Muscle layer of colon (tissue), 2 donors: ENCODE measurements around the gene ERGIC1.

Source experiments
- H3K27ac ChIP-seq: one replicate; pipeline ENCODE4 v1.7.0; 2013; ENCODE audit warnings: low read depth, mild to moderate bottlenecking, low read length, moderate library complexity
- H3K27me3 ChIP-seq, 2 donors: one replicate each; pipeline ENCODE4 v1.7.0; 2013; ENCODE audit warnings: low read length in 2 of 2, mild to moderate bottlenecking in 2 of 2; ENCODE audit not compliant: insufficient read depth in 2 of 2, control insufficient read depth in 1 of 2
- H3K36me3 ChIP-seq: one replicate; pipeline ENCODE4 v1.7.0; 2013; ENCODE audit warnings: mild to moderate bottlenecking, low read length; ENCODE audit not compliant: insufficient read depth
- H3K4me1 ChIP-seq: one replicate; pipeline ENCODE4 v1.7.0; 2013; ENCODE audit warnings: mild to moderate bottlenecking, low read length; ENCODE audit not compliant: insufficient read depth
- H3K4me3 ChIP-seq, 2 donors: one replicate each; pipeline ENCODE4 v1.7.0; 2013; ENCODE audit warnings: low read length in 2 of 2, low read depth in 1 of 2, mild to moderate bottlenecking in 1 of 2, moderate library complexity in 1 of 2
- H3K9ac ChIP-seq: one replicate; pipeline ENCODE4 v1.7.0; 2013; ENCODE audit warnings: low read length
- H3K9me3 ChIP-seq: one replicate; pipeline ENCODE4 v1.7.0; 2013; ENCODE audit warnings: mild to moderate bottlenecking, low read length
- donor health status: abdominal sarcoma.
- donor health status: Adenocarcinoma of cecum.

Gene ERGIC1

DNA sequence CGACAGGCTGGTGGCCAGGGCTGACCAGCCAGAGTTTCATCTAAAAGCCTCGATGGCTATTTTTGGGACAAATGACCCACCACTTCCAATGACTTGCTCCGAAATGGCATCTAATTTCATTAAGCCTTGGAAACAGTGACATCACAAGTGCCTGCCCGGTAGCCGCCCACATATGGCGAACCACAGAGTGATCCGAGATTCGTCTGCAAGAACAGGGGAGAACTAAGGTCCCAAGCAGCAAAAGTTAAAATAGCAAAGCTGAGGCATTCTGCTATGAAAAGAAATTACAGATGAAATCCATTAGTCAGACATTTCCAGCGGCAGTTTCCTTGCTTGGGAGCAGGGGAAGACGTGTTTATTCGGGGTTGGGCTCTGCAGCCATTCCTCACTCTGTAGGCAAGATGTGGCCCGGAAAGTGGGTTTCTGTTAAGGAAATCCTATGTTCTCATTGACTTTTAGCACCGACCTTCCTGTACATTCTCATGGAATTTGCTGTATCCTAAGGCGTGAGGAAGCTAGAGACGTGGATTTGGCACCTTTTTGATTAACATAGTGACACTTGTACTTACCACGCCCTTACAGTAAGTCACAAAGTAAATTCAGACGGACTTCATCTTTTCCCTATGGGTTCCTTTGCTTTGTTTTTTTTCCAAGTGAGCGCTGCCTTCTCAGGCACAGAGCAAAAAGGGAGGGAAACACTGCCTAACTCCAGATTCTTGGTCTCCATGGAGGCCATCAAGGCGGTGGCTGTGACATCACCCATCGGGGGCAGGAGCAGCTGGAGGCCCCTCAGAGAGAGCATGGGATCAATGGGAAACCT is 45.1 kb downstream of the ERGIC1 start:
- Histone ChIP-seq H3K4me3 (peak overlapping the region in 1 of 2 donors; percentile 3), H3K4me1 (peaks cover 15% of the 10 kb centered on the region), H3K9me3 (no peaks in the 10 kb centered on the region), H3K36me3 (no peaks in the 10 kb centered on the region), H3K9ac (no peak overlapping the region), H3K27ac (no peak overlapping the region), H3K27me3 (no peaks in the 10 kb centered on the region)

DNA sequence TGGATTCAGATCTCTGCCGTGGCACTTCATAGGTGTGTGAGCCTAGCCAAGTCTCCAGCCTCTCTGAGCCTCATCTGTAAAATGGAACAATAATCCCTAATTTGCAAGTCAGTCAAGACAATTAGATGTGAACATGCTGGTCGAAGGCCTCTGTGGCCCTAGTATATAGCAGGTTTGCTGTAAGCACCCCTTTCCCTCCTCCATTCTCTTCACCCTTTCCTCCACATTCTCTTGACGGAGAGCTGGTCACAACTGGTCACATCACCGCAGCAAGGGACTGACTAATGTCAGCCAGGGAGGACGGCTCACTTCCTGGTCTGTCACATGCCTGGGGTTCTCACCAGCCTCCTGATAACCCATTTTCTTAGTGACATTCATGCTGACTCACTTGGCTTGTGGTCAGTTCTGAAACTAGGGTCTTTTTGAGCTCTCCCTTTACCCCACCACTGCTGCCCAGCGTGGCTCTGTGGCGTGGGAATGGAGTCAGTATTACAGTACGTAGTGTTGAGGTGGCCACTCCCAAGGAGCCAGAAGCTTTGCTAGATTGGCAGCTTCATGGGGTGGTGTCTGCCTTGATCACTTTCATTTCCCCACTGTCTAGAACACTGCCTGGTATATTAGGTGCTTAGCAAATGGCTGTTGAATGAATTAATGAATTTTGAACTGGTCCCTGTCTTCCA is 47.8 kb downstream of the ERGIC1 start:
- no peak overlapping the region for H3K4me3 ChIP-seq
- H3K27ac ChIP-seq = no peak overlapping the region
- no peaks in the 10 kb centered on the region for H3K36me3 ChIP-seq
- H3K9me3 ChIP-seq = no peaks in the 10 kb centered on the region
- no peaks in the 10 kb centered on the region for H3K27me3 ChIP-seq
- peaks cover 11% of the 10 kb centered on the region for H3K4me1 ChIP-seq
- no peak overlapping the region for H3K9ac ChIP-seq

DNA sequence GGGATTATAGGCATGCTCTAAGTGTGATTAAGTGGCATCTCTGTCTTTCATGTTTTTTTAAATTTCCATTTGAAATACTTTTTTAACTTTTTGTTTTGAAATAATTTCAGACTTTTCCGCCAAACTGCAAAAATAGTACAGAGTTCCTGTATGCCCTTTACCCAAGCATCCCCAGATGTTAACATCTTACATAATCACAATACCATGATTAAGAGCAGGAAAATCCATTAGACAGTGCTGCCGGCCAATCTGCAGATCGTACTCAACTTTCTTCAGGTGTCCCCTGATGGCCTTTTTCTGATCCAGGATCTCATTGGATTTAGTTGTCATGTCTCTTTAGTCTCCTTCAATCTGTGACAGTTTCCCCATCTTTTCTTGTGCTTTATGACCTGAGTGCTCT is 49.0 kb downstream of the ERGIC1 start:
- Histone ChIP-seq H3K9ac (no peak overlapping the region), H3K4me3 (no peak overlapping the region), H3K4me1 (peaks cover 23% of the 10 kb centered on the region), H3K36me3 (no peaks in the 10 kb centered on the region), H3K27me3 (no peaks in the 10 kb centered on the region), H3K27ac (no peak overlapping the region), H3K9me3 (no peaks in the 10 kb centered on the region)

DNA sequence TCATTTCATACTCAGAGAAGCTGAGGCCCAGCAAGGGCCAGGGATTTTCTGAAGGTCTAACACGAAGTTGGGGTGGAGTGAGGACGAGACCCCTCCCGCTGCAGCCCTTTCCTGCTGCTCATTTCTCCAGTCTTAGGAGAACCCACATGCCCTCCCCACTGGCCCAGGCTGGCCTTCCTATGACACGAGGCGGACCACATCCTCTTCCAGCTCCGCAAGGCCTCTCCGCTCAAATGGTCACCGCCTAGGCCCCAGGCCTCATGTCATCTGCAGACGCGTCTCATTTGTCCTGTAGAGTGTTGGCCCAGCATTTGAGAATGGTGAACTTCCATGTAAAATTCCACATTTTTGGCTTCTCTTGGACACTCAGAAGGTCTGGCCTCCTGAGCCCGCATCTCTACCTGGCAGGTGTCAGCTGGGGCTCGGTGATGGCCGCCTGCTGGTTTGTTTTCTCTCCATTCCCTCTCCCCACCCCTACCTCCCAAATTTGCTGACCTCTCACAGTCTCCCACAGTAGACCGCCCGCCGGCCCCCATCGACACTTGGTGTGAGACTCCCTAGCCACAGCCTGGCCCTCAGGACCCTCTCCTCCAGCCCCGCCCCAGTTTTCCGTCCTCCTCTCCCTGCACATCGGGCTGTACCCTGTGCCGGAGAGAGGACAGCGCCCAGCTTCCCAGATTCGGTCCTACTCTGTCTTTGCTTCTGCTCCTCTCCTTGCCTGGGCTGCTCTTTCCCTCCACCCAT is 51.7 kb downstream of the ERGIC1 start:
- H3K27ac ChIP-seq = peak overlapping the region; percentile 86
- peaks cover 22% of the 10 kb centered on the region for H3K4me1 ChIP-seq

DNA sequence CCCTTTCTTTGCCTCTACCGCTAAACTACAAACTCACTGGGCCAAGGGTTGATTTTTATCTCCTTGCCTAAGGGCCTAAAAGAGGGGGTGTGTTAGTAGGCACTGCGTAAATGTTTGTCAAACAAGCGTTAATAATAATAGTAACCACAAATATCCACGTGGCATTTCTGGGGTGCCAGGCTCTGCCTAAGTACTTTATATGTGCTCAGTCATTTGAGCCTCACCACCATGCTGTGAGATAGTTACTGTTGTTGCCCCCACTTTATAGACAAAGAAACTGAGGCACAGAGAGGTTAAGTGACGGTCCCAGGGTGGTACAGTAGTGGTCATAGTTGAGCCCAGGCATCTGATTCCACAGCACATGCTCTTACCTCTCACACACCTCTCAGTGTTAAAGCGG is 52.4 kb downstream of the ERGIC1 start:
- Histone ChIP-seq H3K9me3 (no peaks in the 10 kb centered on the region), H3K27ac (peak overlapping the region; percentile 86), H3K36me3 (peaks cover 25% of the 10 kb centered on the region), H3K27me3 (no peaks in the 10 kb centered on the region), H3K9ac (peak overlapping the region; percentile 62), H3K4me1 (peaks cover 29% of the 10 kb centered on the region), H3K4me3 (peak overlapping the region in 1 of 2 donors; percentile 39)

More for the DNA sequence above, 51.7 kb downstream of the ERGIC1 start:
- no peaks in the 10 kb centered on the region for H3K27me3 ChIP-seq
- peaks cover 23% of the 10 kb centered on the region for H3K36me3 ChIP-seq
- H3K4me3 ChIP-seq = no peak overlapping the region
- H3K9ac ChIP-seq = no peak overlapping the region
- H3K9me3 ChIP-seq = no peaks in the 10 kb centered on the region

DNA sequence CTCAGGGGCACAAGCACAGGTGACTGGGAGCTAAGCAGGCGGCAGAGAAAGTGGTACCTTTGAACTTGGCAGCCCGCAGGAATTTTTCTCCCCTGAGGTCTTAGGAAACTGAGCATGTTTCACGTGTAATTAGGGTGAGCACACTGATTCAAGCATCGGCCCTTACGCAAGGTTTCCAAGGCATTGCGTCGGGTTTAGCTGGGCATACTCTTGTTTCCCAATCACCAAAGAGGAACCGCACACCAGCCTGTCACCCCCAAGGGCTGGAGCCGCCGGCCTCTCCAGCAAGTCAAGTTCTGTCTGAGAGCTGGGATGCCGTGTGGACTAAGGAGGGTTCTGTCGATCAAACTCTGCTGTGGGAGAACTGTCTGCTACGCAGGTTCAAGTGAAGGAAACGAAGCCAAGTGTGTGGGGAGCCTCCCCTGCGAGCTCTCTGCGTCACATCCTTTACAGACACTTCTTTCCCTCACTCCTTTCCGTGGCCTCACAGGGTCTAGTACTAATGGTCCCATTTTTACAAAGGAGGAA is 53.0 kb downstream of the ERGIC1 start:
- Histone ChIP-seq H3K27me3 (no peaks in the 10 kb centered on the region), H3K27ac (peak overlapping the region; percentile 86), H3K4me3 (peak overlapping the region; percentile 10 to 39), H3K4me1 (peaks cover 35% of the 10 kb centered on the region), H3K36me3 (peaks cover 25% of the 10 kb centered on the region), H3K9me3 (no peaks in the 10 kb centered on the region), H3K9ac (peak overlapping the region; percentile 62)

DNA sequence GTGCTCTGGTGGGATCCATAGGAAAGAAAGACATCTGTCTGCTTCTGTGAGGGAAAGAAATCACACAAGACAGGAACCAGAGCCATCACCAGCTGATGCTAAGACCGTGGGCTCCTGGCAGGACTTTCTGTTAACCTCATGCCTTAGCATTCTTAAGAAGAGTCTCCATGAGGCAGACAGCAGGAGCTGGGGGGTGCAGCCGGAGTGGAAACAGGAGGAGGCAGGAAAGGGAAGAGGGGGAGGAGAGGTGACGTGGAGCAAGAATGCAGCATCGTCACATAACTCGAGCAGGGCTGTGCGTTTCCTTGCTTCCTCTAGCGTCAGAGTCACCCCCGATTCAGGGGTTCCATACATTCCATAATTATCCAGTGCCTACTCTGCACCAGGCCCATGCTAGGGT is 53.6 kb downstream of the ERGIC1 start:
- H3K9me3 ChIP-seq = no peaks in the 10 kb centered on the region
- peak overlapping the region; percentile 10 to 39 for H3K4me3 ChIP-seq
- peak overlapping the region; percentile 62 for H3K9ac ChIP-seq
- H3K36me3 ChIP-seq = peaks cover 25% of the 10 kb centered on the region
- no peaks in the 10 kb centered on the region for H3K27me3 ChIP-seq
- H3K27ac ChIP-seq = peak overlapping the region; percentile 86
- H3K4me1 ChIP-seq = peaks cover 41% of the 10 kb centered on the region

DNA sequence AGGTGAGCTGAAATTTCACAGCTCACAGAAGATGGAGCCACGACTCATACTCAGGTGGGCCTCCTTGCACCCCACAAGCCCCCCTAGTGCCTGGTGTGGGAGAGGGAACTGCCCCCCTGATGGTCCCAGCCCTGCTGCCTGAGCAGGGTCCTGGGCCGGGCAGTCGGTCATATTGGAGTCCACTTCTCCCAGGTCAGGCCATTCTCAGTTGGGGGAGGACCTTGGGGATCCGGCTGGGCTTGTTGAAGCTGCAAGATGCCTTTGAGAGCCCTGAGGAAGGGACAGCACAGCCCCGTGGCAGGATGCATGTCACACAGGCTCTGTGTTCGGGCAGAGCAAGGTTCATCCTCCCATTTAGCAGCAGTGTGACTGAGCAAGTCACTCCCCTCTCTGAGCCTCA is 56.6 kb downstream of the ERGIC1 start:
- H3K9me3 ChIP-seq = no peaks in the 10 kb centered on the region
- H3K4me1 ChIP-seq = peaks cover 48% of the 10 kb centered on the region
- H3K27me3 ChIP-seq = no peaks in the 10 kb centered on the region
- no peak overlapping the region for H3K9ac ChIP-seq
- no peak overlapping the region for H3K4me3 ChIP-seq
- peak overlapping the region; percentile 92 for H3K27ac ChIP-seq
- peaks cover 25% of the 10 kb centered on the region for H3K36me3 ChIP-seq

DNA sequence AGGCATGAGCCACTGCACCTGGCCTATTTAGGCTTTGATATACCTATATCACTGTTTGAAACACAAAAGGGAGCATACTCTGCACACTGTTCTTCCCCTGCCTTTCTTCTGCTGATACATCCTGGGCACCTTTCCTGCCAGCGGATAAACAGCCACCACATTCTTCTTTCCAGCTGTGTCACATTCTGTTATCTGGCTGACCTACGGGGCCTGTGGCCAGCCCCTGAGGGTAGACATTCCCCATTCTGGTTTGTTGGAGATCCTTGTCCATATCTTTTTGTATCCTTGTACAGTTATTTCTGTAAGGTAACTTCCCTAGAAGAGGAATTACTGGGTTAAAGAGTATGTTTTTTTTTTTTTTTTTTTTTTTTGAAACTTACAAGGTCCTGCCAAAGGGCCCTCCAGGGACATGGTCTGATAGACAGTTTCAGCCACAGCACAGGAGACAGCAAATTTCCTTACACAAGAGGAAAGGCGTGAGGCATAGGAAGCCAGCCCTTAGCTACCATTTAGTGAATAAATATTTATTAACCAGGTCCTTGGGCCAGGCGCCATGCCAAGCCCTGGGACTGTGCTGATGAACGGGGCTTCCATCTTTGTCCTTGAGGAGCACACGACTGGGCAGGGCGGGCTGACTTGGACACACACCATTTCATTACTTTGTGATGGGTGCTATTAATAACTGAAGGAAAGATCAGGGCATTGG is 57.8 kb downstream of the ERGIC1 start:
- Histone ChIP-seq H3K36me3 (peaks cover 25% of the 10 kb centered on the region), H3K9me3 (no peaks in the 10 kb centered on the region), H3K9ac (no peak overlapping the region), H3K27ac (peak overlapping the region; percentile 92), H3K4me1 (peaks cover 46% of the 10 kb centered on the region), H3K27me3 (no peaks in the 10 kb centered on the region), H3K4me3 (no peak overlapping the region)

DNA sequence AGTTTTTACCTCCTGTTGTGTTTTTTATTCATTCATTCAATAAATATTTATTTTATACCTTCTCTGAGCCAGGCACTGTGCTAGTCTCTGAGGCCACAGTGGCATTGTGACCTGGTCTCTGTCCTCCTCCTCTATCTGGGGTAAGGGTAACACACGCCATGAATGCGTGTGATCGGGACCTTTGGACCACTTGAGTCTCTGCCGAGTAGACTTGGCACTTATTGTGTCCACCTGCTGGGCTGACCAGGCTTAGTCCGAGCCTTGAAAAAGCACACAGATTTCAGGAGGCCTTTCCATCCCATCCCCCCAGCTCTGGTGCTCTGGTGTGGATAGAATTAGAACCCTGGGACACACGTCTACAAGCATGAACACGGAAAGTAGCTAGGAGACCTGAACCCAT is 58.7 kb downstream of the ERGIC1 start:
- peak overlapping the region; percentile 92 for H3K27ac ChIP-seq
- H3K9ac ChIP-seq = no peak overlapping the region
- peaks cover 25% of the 10 kb centered on the region for H3K36me3 ChIP-seq
- H3K27me3 ChIP-seq = no peaks in the 10 kb centered on the region
- H3K4me1 ChIP-seq = peaks cover 45% of the 10 kb centered on the region
- H3K4me3 ChIP-seq = no peak overlapping the region
- H3K9me3 ChIP-seq = no peaks in the 10 kb centered on the region
